A673 (cell line): Measurements from ENCODE around the gene HELZ2. TPM values are rescaled to one million over a fixed set of nuclear protein-coding genes. Genes with fewer than 3 reads are reported as not detected.

Source experiments
- BruUV-seq: library from RNA; stranded (reverse); fragments of 400-500 nt; replicated peaks from 2 replicates; lab custom pipeline; 2021; lab: Mats Ljungman, UMichigan
- CTCF ChIA-PET: fragments of 300-600 bp; sonication (Branson Sonifier 250); formaldehyde crosslinking; loops from one replicate; lab custom pipeline; 2022; ENCODE audit warnings: antibody characterized with exemption; lab: Charles Lee
- POLR2A ChIA-PET: fragments of 300-600 bp; sonication (Branson Sonifier 250); formaldehyde crosslinking; loops from one replicate; lab custom pipeline; 2022; ENCODE audit warnings: antibody characterized with exemption; ENCODE audit not compliant: low non-redundant PET; lab: Charles Lee
- DNase-seq: peaks from one replicate; pipeline ENCODE4 v3.0.0-alpha.2; 2015; ENCODE audit warnings: low spot score
- H3K27ac ChIP-seq: fragments of 200-600 bp; sonication (generic); 2 replicates; pipeline ENCODE4 v1.5.1; 2016; ENCODE audit warnings: mixed run types, low read depth, mild to moderate bottlenecking, mixed read lengths, antibody characterized with exemption, low read length; ENCODE audit not compliant: poor library complexity, severe bottlenecking
- H3K27me3 ChIP-seq: fragments of 200-600 bp; sonication (generic); replicated peaks from 2 replicates; pipeline ENCODE4 v1.6.1; 2017; ENCODE audit warnings: mixed run types, low read depth, mild to moderate bottlenecking, mixed read lengths, antibody characterized with exemption, low read length; ENCODE audit not compliant: insufficient read depth, poor library complexity
- H3K36me3 ChIP-seq: fragments of 200-600 bp; sonication (generic); 2 replicates; pipeline ENCODE4 v1.6.1; 2016; ENCODE audit warnings: mixed run types, mild to moderate bottlenecking, mixed read lengths, antibody characterized with exemption, low read length; ENCODE audit not compliant: insufficient read depth, poor library complexity, severe bottlenecking
- H3K4me1 ChIP-seq: fragments of 200-600 bp; sonication (generic); 2 replicates; pipeline ENCODE4 v1.6.1; 2017; ENCODE audit warnings: mixed run types, mild to moderate bottlenecking, mixed read lengths, antibody characterized with exemption, low read length; ENCODE audit not compliant: insufficient read depth, poor library complexity, severe bottlenecking
- H3K4me3 ChIP-seq: fragments of 200-600 bp; sonication (generic); 2 replicates; pipeline ENCODE4 v1.5.1; 2016; ENCODE audit warnings: low read depth, mixed run types, mild to moderate bottlenecking, mixed read lengths, low read length; ENCODE audit not compliant: poor library complexity, severe bottlenecking
- H3K9me3 ChIP-seq: fragments of 200-600 bp; sonication (generic); 2 replicates; pipeline ENCODE4 v1.6.1; 2016; ENCODE audit warnings: mixed run types, low read depth, mild to moderate bottlenecking, mixed read lengths, antibody characterized with exemption, low read length; ENCODE audit not compliant: poor library complexity, severe bottlenecking
- CTCF ChIP-seq: fragments of 300-800, 200-600 bp; sonication (generic); conservative IDR thresholded peaks from 2 replicates; pipeline ENCODE4 v1.5.1; 2017; ENCODE audit warnings: low read depth, mild to moderate bottlenecking, antibody characterized with exemption, low read length, moderate library complexity, mixed read lengths
- EZH2 ChIP-seq: fragments of 200-600 bp; sonication (generic); IDR thresholded peaks from 2 replicates; pipeline ENCODE4 v1.6.1; 2017; ENCODE audit warnings: borderline replicate concordance, low read depth, mild to moderate bottlenecking, mixed read lengths, antibody characterized with exemption, low read length; ENCODE audit not compliant: poor library complexity, severe bottlenecking
- intact Hi-C: fragments of 100-400 bp; cut with micrococcal nuclease; formaldehyde crosslinking; loops from one replicate; pipeline ENCODE4 v1.10.0; 2022; ENCODE audit not compliant: unreplicated experiment
- total RNA-seq: library from RNA; stranded (reverse); gene quantifications from 2 replicates; pipeline ENCODE4 v1.2.3, GENCODE V29; 2021

Gene HELZ2
- total RNA-seq, 1 experiment from 2014 or later: 21.0 TPM

- POLR2A ChIA-PET: no interaction called here
- intact Hi-C loops: no loop called here
Observed at GRCh38 chr20:63589261-63590217, 15.5 kb upstream of the HELZ2 start.

DNA sequence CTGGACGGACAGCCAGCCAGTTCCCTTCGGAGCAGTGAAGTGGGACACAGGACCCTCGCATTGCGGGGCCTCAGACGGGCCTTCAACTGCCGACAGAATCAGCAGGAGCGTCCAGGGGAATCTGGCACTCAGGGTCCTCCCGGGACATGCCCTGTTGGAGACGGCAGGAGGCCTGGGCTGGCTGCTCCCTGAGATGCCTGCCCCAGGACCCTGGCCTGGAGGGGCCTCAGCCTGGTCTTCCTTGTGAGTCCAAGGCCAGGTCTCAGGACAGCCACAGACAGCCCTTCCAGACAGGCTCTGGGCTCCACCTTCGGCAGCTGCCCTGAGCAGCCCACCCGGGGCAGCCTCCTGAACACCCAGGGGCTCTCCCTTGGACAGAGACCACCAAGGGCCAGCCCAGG is 14.6 kb upstream of the HELZ2 start:
- no TSS peak for BruUV-seq
- Histone ChIP-seq H3K36me3 (peaks cover 2% of the 10 kb centered on the region), H3K27ac (no peak overlapping the region), H3K9me3 (no peaks in the 10 kb centered on the region), H3K27me3 (no peaks in the 10 kb centered on the region), H3K4me3 (no peak overlapping the region), H3K4me1 (no peaks in the 10 kb centered on the region)
- no peak for DNase-seq
- intact Hi-C loops: no loop called here
- CTCF ChIA-PET: interaction anchor here (0.6 kb wide), 1 partner anchor 9 kb away, joined by 3 read pairs; no protein-coding TSS in a partner anchor
- POLR2A ChIA-PET: no interaction called here
- TF ChIP-seq CTCF (no peak), EZH2 (no peak)

More at GRCh38 chr20:63589261-63590217, 15.5 kb upstream of the HELZ2 start:
- CTCF ChIA-PET: no interaction called here
- Histone ChIP-seq H3K9me3 (no peaks in the 10 kb centered on the region), H3K27me3 (no peaks in the 10 kb centered on the region), H3K4me3 (no peak overlapping the region), H3K36me3 (peaks cover 2% of the 10 kb centered on the region), H3K4me1 (no peaks in the 10 kb centered on the region), H3K27ac (no peak overlapping the region)
- TF ChIP-seq EZH2 (no peak), CTCF (no peak)
- no peak for DNase-seq
- no TSS peak for BruUV-seq

GRCh38 chr20:63587776-63588591 is 13.9 kb upstream of the HELZ2 start:
- H3K4me3 ChIP-seq: no peak overlapping the region
- intact Hi-C loops: no loop called here
- no peak overlapping the region for H3K27ac ChIP-seq
- no peak for DNase-seq
- BruUV-seq: no TSS peak
- peaks cover 3% of the 10 kb centered on the region for H3K4me1 ChIP-seq
- POLR2A ChIA-PET: no interaction called here
- CTCF ChIA-PET: interaction anchor here (0.6 kb wide), 1 partner anchor 10 kb away, joined by 3 read pairs; no protein-coding TSS in a partner anchor
- no peak for TF ChIP-seq CTCF
- no peak for TF ChIP-seq EZH2
- H3K27me3 ChIP-seq: no peaks in the 10 kb centered on the region
- H3K36me3 ChIP-seq: peaks cover 2% of the 10 kb centered on the region
- H3K9me3 ChIP-seq: no peaks in the 10 kb centered on the region
